WTC11 (cell line): ENCODE data around the gene PSMC3. TPM values are rescaled to one million over a fixed set of nuclear protein-coding genes. Genes with fewer than 3 reads are reported as not detected.

ENCODE experiments used
- CREB1 ChIP-seq: sonication (generic); formaldehyde crosslinking; IDR thresholded peaks from 2 replicates; pipeline ENCODE4 v1.8.0; 2023; ENCODE audit warnings: mild to moderate bottlenecking, missing genetic modification reagents
- ETV6 ChIP-seq: sonication (generic); formaldehyde crosslinking; IDR thresholded peaks from 2 replicates; pipeline ENCODE4 v1.8.1; 2022; ENCODE audit warnings: mild to moderate bottlenecking, missing genetic modification reagents
- NFYB ChIP-seq: sonication (generic); formaldehyde crosslinking; conservative IDR thresholded peaks from 2 replicates; pipeline ENCODE4 v1.8.0; 2022; ENCODE audit warnings: low read depth, missing genetic modification reagents
- ZNF671 ChIP-seq: fragments of 250-450 bp; sonication (Bioruptor Pico); IDR thresholded peaks from 2 replicates; pipeline ENCODE4 v1.8.0; 2021; ENCODE audit warnings: mild to moderate bottlenecking
- total RNA-seq: library from RNA; stranded (reverse); gene quantifications from 3 replicates; pipeline ENCODE4 v1.2.3, GENCODE V29; 2021
- TF ChIP-seq, protein P1 (sequence below): fragments of 250-450 bp; sonication (Bioruptor Pico); IDR thresholded peaks from 2 replicates; pipeline ENCODE4 v1.9.0; 2021; ENCODE audit warnings: mild to moderate bottlenecking, borderline replicate concordance
- TF ChIP-seq, protein P2 (sequence below): sonication (generic); formaldehyde crosslinking; IDR thresholded peaks from 2 replicates; pipeline ENCODE4 v1.8.1; 2023; ENCODE audit warnings: mild to moderate bottlenecking, missing genetic modification reagents, borderline replicate concordance
- TF ChIP-seq, protein P3 (sequence below): sonication (generic); formaldehyde crosslinking; IDR thresholded peaks from 2 replicates; pipeline ENCODE4 v1.8.1; 2022; ENCODE audit warnings: mild to moderate bottlenecking, moderate library complexity, missing genetic modification reagents
- TF ChIP-seq, protein P4 (sequence below): sonication (generic); formaldehyde crosslinking; IDR thresholded peaks from 2 replicates; pipeline ENCODE4 v1.8.1; 2022; ENCODE audit warnings: low read depth, missing genetic modification reagents, borderline replicate concordance
- TF ChIP-seq, protein P5 (sequence below): fragments of 250-450 bp; sonication (Bioruptor Pico); IDR thresholded peaks from 2 replicates; pipeline ENCODE4 v1.9.0; 2021; ENCODE audit warnings: mild to moderate bottlenecking
- TF ChIP-seq, protein P6 (sequence below): sonication (generic); formaldehyde crosslinking; IDR thresholded peaks from 2 replicates; pipeline ENCODE4 v1.8.0; 2023; ENCODE audit warnings: mild to moderate bottlenecking, missing genetic modification reagents

PSMC3 gene
- total RNA-seq, 1 experiment from 2014 or later, result 162 TPM

DNA sequence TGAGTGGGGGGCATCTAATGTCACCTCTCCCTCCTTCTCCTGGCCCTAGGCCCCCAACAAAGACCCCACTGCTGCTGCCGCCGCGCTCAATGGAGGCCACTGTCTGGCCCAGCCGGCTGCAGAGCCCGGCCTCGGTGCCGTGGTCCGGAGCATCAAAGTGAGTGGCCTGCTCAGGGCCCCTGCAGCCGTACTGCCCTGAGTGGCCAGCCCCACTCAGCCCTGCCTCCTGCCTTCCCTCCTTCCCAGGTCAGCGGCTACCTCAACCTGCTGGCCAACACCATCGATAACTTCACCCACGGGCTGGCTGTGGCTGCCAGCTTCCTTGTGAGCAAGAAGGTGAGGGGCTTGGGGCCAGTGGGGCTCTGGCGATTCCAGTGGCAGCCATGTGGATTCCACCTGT, 12.9 kb downstream of the PSMC3 start (continued):
- TF ChIP-seq, protein P1, sequence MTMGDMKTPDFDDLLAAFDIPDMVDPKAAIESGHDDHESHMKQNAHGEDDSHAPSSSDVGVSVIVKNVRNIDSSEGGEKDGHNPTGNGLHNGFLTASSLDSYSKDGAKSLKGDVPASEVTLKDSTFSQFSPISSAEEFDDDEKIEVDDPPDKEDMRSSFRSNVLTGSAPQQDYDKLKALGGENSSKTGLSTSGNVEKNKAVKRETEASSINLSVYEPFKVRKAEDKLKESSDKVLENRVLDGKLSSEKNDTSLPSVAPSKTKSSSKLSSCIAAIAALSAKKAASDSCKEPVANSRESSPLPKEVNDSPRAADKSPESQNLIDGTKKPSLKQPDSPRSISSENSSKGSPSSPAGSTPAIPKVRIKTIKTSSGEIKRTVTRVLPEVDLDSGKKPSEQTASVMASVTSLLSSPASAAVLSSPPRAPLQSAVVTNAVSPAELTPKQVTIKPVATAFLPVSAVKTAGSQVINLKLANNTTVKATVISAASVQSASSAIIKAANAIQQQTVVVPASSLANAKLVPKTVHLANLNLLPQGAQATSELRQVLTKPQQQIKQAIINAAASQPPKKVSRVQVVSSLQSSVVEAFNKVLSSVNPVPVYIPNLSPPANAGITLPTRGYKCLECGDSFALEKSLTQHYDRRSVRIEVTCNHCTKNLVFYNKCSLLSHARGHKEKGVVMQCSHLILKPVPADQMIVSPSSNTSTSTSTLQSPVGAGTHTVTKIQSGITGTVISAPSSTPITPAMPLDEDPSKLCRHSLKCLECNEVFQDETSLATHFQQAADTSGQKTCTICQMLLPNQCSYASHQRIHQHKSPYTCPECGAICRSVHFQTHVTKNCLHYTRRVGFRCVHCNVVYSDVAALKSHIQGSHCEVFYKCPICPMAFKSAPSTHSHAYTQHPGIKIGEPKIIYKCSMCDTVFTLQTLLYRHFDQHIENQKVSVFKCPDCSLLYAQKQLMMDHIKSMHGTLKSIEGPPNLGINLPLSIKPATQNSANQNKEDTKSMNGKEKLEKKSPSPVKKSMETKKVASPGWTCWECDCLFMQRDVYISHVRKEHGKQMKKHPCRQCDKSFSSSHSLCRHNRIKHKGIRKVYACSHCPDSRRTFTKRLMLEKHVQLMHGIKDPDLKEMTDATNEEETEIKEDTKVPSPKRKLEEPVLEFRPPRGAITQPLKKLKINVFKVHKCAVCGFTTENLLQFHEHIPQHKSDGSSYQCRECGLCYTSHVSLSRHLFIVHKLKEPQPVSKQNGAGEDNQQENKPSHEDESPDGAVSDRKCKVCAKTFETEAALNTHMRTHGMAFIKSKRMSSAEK (CRISPR knock-in tag), result no peak
- TF ChIP-seq, protein P2, sequence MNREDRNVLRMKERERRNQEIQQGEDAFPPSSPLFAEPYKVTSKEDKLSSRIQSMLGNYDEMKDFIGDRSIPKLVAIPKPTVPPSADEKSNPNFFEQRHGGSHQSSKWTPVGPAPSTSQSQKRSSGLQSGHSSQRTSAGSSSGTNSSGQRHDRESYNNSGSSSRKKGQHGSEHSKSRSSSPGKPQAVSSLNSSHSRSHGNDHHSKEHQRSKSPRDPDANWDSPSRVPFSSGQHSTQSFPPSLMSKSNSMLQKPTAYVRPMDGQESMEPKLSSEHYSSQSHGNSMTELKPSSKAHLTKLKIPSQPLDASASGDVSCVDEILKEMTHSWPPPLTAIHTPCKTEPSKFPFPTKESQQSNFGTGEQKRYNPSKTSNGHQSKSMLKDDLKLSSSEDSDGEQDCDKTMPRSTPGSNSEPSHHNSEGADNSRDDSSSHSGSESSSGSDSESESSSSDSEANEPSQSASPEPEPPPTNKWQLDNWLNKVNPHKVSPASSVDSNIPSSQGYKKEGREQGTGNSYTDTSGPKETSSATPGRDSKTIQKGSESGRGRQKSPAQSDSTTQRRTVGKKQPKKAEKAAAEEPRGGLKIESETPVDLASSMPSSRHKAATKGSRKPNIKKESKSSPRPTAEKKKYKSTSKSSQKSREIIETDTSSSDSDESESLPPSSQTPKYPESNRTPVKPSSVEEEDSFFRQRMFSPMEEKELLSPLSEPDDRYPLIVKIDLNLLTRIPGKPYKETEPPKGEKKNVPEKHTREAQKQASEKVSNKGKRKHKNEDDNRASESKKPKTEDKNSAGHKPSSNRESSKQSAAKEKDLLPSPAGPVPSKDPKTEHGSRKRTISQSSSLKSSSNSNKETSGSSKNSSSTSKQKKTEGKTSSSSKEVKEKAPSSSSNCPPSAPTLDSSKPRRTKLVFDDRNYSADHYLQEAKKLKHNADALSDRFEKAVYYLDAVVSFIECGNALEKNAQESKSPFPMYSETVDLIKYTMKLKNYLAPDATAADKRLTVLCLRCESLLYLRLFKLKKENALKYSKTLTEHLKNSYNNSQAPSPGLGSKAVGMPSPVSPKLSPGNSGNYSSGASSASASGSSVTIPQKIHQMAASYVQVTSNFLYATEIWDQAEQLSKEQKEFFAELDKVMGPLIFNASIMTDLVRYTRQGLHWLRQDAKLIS (CRISPR knock-in tag), result no peak
- TF ChIP-seq, protein P3, sequence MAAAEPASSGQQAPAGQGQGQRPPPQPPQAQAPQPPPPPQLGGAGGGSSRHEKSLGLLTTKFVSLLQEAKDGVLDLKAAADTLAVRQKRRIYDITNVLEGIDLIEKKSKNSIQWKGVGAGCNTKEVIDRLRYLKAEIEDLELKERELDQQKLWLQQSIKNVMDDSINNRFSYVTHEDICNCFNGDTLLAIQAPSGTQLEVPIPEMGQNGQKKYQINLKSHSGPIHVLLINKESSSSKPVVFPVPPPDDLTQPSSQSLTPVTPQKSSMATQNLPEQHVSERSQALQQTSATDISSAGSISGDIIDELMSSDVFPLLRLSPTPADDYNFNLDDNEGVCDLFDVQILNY (CRISPR knock-in tag), result no peak
- no peak for TF ChIP-seq ETV6 (CRISPR knock-in tag)
- no peak for TF ChIP-seq NFYB (CRISPR knock-in tag)
- TF ChIP-seq CREB1, result no peak
- TF ChIP-seq, protein P4, sequence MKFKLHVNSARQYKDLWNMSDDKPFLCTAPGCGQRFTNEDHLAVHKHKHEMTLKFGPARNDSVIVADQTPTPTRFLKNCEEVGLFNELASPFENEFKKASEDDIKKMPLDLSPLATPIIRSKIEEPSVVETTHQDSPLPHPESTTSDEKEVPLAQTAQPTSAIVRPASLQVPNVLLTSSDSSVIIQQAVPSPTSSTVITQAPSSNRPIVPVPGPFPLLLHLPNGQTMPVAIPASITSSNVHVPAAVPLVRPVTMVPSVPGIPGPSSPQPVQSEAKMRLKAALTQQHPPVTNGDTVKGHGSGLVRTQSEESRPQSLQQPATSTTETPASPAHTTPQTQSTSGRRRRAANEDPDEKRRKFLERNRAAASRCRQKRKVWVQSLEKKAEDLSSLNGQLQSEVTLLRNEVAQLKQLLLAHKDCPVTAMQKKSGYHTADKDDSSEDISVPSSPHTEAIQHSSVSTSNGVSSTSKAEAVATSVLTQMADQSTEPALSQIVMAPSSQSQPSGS (CRISPR knock-in tag), result no peak
- TF ChIP-seq, protein P5, sequence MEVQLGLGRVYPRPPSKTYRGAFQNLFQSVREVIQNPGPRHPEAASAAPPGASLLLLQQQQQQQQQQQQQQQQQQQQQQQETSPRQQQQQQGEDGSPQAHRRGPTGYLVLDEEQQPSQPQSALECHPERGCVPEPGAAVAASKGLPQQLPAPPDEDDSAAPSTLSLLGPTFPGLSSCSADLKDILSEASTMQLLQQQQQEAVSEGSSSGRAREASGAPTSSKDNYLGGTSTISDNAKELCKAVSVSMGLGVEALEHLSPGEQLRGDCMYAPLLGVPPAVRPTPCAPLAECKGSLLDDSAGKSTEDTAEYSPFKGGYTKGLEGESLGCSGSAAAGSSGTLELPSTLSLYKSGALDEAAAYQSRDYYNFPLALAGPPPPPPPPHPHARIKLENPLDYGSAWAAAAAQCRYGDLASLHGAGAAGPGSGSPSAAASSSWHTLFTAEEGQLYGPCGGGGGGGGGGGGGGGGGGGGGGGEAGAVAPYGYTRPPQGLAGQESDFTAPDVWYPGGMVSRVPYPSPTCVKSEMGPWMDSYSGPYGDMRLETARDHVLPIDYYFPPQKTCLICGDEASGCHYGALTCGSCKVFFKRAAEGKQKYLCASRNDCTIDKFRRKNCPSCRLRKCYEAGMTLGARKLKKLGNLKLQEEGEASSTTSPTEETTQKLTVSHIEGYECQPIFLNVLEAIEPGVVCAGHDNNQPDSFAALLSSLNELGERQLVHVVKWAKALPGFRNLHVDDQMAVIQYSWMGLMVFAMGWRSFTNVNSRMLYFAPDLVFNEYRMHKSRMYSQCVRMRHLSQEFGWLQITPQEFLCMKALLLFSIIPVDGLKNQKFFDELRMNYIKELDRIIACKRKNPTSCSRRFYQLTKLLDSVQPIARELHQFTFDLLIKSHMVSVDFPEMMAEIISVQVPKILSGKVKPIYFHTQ (CRISPR knock-in tag), result no peak
- TF ChIP-seq, protein P6, sequence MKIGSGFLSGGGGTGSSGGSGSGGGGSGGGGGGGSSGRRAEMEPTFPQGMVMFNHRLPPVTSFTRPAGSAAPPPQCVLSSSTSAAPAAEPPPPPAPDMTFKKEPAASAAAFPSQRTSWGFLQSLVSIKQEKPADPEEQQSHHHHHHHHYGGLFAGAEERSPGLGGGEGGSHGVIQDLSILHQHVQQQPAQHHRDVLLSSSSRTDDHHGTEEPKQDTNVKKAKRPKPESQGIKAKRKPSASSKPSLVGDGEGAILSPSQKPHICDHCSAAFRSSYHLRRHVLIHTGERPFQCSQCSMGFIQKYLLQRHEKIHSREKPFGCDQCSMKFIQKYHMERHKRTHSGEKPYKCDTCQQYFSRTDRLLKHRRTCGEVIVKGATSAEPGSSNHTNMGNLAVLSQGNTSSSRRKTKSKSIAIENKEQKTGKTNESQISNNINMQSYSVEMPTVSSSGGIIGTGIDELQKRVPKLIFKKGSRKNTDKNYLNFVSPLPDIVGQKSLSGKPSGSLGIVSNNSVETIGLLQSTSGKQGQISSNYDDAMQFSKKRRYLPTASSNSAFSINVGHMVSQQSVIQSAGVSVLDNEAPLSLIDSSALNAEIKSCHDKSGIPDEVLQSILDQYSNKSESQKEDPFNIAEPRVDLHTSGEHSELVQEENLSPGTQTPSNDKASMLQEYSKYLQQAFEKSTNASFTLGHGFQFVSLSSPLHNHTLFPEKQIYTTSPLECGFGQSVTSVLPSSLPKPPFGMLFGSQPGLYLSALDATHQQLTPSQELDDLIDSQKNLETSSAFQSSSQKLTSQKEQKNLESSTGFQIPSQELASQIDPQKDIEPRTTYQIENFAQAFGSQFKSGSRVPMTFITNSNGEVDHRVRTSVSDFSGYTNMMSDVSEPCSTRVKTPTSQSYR (CRISPR knock-in tag), result no peak
- TF ChIP-seq ZNF671 (CRISPR knock-in tag), result no peak
- TF ChIP-seq, all 79 proteins: peak for 0
